ENCODE data around the gene CHD2. TPM values are rescaled to one million over a fixed set of nuclear protein-coding genes. Genes with fewer than 3 reads are reported as not detected.
"Not testable (repeated sequence)": the region's sequence is repeated elsewhere in the genome, so short reads cannot be mapped to it uniquely, and the experiment has no call there.

The CHD2 gene
- total RNA-seq, 1 experiment from 2014 or later = 129 TPM

DNA sequence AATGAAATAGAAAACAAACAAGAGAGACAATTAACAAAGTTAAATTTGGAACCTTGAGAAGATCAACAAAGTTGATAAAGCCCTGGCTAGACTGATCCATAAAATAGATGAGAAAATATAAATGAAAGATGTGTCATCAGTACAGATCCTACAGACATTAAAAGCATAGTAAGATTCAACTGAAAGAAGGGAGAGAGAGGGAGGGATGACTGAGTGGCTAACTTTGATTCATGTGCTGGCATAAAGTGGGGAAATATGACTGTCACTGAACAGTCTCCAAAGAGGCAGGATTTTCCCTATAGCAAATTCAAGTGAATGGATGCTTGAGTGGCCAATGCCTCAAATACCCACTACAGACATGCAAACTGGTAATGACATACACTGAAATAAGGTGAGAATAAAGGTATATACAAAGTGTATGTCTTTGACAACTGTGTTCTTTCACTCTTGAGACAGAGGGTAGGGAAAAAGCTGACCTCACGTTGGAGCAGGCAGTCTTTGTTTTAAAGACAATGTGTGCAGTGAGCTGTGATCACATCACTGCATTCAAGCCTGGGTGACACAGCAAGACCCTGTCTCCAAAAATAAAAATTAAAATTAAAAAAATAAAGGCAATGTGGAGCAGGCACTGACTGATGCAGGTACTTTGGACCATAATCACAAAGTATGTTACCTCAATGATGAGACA lies 35.9 kb upstream of the CHD2 start:
- ChIA-PET CTCF (no interaction called here), POLR2A (interaction anchor here (1.3 kb wide), 1 partner anchor 32 kb away, joined by 4 read pairs; no protein-coding TSS in a partner anchor)
- no peak overlapping the region for H3K4me3 Mint-ChIP-seq (ENCODE audit: unreplicated experiment)
- intact Hi-C loops (cut with micrococcal nuclease) = no loop called here
- no peak for DNase-seq (ENCODE audit: unreplicated experiment)
- peaks cover 5% of the 10 kb centered on the region for H3K4me1 Mint-ChIP-seq (ENCODE audit: insufficient read depth, unreplicated experiment)
- TF ChIP-seq, protein P1, sequence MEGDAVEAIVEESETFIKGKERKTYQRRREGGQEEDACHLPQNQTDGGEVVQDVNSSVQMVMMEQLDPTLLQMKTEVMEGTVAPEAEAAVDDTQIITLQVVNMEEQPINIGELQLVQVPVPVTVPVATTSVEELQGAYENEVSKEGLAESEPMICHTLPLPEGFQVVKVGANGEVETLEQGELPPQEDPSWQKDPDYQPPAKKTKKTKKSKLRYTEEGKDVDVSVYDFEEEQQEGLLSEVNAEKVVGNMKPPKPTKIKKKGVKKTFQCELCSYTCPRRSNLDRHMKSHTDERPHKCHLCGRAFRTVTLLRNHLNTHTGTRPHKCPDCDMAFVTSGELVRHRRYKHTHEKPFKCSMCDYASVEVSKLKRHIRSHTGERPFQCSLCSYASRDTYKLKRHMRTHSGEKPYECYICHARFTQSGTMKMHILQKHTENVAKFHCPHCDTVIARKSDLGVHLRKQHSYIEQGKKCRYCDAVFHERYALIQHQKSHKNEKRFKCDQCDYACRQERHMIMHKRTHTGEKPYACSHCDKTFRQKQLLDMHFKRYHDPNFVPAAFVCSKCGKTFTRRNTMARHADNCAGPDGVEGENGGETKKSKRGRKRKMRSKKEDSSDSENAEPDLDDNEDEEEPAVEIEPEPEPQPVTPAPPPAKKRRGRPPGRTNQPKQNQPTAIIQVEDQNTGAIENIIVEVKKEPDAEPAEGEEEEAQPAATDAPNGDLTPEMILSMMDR (IDR thresholded peaks at IDR 0.05; ENCODE audit: unreplicated experiment) = no peak
- no peaks in the 10 kb centered on the region for H3K27me3 Mint-ChIP-seq (ENCODE audit: insufficient read depth, unreplicated experiment)
- no peaks in the 10 kb centered on the region for H3K9me3 Mint-ChIP-seq (ENCODE audit: unreplicated experiment)
- no TSS peak for BruUV-seq (replicated peaks)
- H3K36me3 Mint-ChIP-seq (ENCODE audit: insufficient read depth, unreplicated experiment) = no peaks in the 10 kb centered on the region
- no peak overlapping the region for H3K27ac Mint-ChIP-seq (ENCODE audit: low read depth, unreplicated experiment)

DNA sequence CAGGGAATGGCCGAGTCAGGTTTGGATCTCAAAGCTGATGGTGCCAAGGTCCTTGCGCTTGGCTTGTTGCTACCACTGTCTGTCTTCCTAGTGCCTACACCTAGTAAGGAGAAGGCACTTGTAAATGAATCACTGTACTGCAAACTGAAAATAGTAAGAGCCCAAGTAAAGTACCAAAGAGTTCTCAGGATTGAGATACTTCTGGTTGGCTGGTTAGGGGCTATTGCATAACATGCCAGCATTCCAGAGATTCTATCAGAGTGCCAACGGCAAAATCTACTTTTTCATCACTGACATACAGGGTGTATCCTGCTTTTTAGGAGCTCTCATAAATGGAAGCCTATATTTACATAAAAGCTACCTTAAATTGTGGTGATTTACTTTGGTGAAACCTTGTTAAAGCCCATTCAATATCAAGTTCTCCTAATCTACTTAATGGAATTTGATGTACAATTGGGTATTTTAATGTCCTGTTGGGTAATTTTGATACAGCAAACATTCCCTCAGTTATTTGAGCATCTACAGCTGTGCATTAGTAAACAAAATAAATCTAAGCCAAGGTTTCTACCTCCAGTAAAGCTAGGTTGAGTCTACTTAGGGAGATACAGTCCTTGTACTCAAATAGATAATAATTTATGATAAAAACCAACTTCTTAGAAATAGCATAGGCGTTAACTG lies 30.7 kb upstream of the CHD2 start:
- H3K4me1 Mint-ChIP-seq (ENCODE audit: insufficient read depth, unreplicated experiment) = peaks cover 24% of the 10 kb centered on the region
- peak overlapping the region; percentile 48 for H3K4me3 Mint-ChIP-seq (ENCODE audit: unreplicated experiment)
- POLR2A ChIA-PET = interaction anchor here (0.5 to 9.4 kb wide), 31 partner anchors 11 to 896 kb away, joined by 3 to 235 read pairs (median 5); partner anchors contain the start of gene CHD2
- H3K27ac Mint-ChIP-seq (ENCODE audit: low read depth, unreplicated experiment) = peak overlapping the region; percentile 80
- H3K27me3 Mint-ChIP-seq (ENCODE audit: insufficient read depth, unreplicated experiment) = no peaks in the 10 kb centered on the region
- TF ChIP-seq, protein P1 (IDR thresholded peaks at IDR 0.05; ENCODE audit: unreplicated experiment) = no peak
- intact Hi-C loops (cut with micrococcal nuclease) = no loop called here
- BruUV-seq (replicated peaks) = no TSS peak
- CTCF ChIA-PET = interaction anchor here (0.6 to 1.7 kb wide), 7 partner anchors 10 to 1882 kb away, joined by 3 to 7 read pairs (median 4); no protein-coding TSS in a partner anchor
- DNase-seq (ENCODE audit: unreplicated experiment) = peak; percentile 81
- H3K36me3 Mint-ChIP-seq (ENCODE audit: insufficient read depth, unreplicated experiment) = no peaks in the 10 kb centered on the region
- no peaks in the 10 kb centered on the region for H3K9me3 Mint-ChIP-seq (ENCODE audit: unreplicated experiment)

DNA sequence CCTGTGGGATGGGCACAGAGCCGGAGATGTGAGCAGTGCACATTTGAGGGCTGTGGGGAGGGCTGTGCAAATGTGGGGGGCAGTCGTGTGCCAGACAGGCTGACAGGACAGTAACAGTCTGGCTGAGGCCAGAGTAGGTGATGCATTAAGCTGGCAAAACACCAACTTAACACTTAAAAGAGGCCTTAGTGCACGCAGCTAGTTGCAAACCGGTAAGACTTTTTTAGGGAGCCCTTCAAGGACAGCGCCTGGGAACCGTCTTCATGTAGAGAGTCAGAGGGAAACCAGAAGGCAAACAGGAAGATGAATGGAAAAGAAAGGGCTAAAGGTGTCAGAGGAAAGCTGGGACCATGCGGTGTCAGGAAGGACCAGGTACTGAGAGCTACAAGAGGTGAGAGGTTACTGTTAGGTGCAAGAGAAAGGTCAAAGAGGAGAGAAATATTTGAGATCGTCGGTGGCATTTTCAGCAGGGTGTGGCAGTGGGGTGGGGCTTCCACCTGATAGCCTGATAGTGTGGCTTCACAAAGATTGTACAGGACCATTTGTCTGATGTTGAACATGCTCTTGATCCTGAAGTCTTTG lies 30.0 kb upstream of the CHD2 start:
- ChIA-PET POLR2A (interaction anchor here (0.5 to 9.4 kb wide), 33 partner anchors 12 to 960 kb away, joined by 3 to 235 read pairs (median 4); partner anchors contain the start of gene CHD2), CTCF (interaction anchor here (0.7 to 1.7 kb wide), 5 partner anchors 10 to 62 kb away, joined by 4 to 7 read pairs (median 5); no protein-coding TSS in a partner anchor)
- H3K4me3 Mint-ChIP-seq (ENCODE audit: unreplicated experiment) = peak overlapping the region; percentile 48

DNA sequence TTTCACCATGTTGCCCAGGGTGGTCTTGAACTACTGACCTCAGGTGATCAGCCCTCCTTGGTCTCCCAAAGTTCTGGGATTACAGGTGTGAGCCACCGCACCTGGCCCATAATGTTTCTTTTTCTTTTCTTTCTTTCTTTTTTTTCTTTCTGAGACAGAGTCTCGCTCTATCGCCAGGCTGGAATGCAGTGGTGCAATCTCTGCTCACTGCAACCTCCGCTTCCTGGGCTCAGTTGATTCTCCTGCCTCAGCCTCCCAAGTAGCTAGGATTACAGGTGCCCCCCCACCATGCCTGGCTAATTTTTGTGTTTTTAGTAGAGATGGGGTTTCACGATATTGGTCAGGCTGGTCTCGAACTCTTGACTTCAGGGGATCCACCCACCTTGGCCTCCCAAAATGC lies 27.2 kb upstream of the CHD2 start:
- H3K9me3 Mint-ChIP-seq (ENCODE audit: unreplicated experiment); H3K4me3 Mint-ChIP-seq (ENCODE audit: unreplicated experiment); intact Hi-C loops (cut with micrococcal nuclease); BruUV-seq (replicated peaks); H3K27ac Mint-ChIP-seq (ENCODE audit: low read depth, unreplicated experiment); DNase-seq (ENCODE audit: unreplicated experiment); H3K27me3 Mint-ChIP-seq (ENCODE audit: insufficient read depth, unreplicated experiment); H3K36me3 Mint-ChIP-seq (ENCODE audit: insufficient read depth, unreplicated experiment): not testable (repeated sequence)
- POLR2A ChIA-PET = interaction anchor here (9.4 kb wide), 1 partner anchor 9 kb away, joined by 235 read pairs; no protein-coding TSS in a partner anchor
- CTCF ChIA-PET = interaction anchor here (0.7 to 1.5 kb wide), 2 partner anchors 8 to 21 kb away, joined by 3 to 5 read pairs; no protein-coding TSS in a partner anchor
- H3K4me1 Mint-ChIP-seq (ENCODE audit: insufficient read depth, unreplicated experiment) = peaks cover 29% of the 10 kb centered on the region

More for the DNA sequence above, 30.0 kb upstream of the CHD2 start:
- Mint-ChIP-seq H3K27me3 (ENCODE audit: insufficient read depth, unreplicated experiment) (no peaks in the 10 kb centered on the region), H3K36me3 (ENCODE audit: insufficient read depth, unreplicated experiment) (no peaks in the 10 kb centered on the region), H3K4me1 (ENCODE audit: insufficient read depth, unreplicated experiment) (peaks cover 24% of the 10 kb centered on the region), H3K27ac (ENCODE audit: low read depth, unreplicated experiment) (peak overlapping the region; percentile 80), H3K9me3 (ENCODE audit: unreplicated experiment) (no peaks in the 10 kb centered on the region)
- peak; percentile 39 for DNase-seq (ENCODE audit: unreplicated experiment)
- intact Hi-C loops (cut with micrococcal nuclease) = loop anchor here (1.0 kb wide), 1 partner anchor 12 kb away; no protein-coding TSS in a partner anchor
- TF ChIP-seq, protein P1 (IDR thresholded peaks at IDR 0.05; ENCODE audit: unreplicated experiment) = no peak
- BruUV-seq (replicated peaks) = no TSS peak

Measured in MCF 10A (cell line).